SK-N-SH (cell line): ENCODE results near the gene IRAK4. TPM values are rescaled to one million over a fixed set of nuclear protein-coding genes. Genes with fewer than 3 reads are reported as not detected.

Experiments used
- CTCF ChIA-PET: fragments of 300-600, 350-600 bp; formaldehyde crosslinking; extraction: SDS; loops from one replicate; lab custom pipeline; 2021; lab: Yijun Ruan, JAX
- POLR2A ChIA-PET: fragments of 350-600 bp; sonication (Branson Sonifier 250); formaldehyde crosslinking; extraction: SDS; loops from one replicate; lab custom pipeline; 2020; ENCODE audit warnings: antibody characterized with exemption, inconsistent platforms; lab: Yijun Ruan, JAX
- DNase-seq: peaks from one replicate; pipeline ENCODE4 v3.0.0; 2012
- H2AFZ ChIP-seq: fragments of 200-600 bp; sonication (generic); 2 replicates; pipeline ENCODE4 v1.8.1; 2016; ENCODE audit warnings: antibody characterized with exemption, mild to moderate bottlenecking, low read depth
- H3F3A ChIP-seq: fragments of 200-600 bp; sonication (generic); replicated peaks from 2 replicates; pipeline ENCODE3; 2016; ENCODE audit warnings: antibody characterized with exemption, mild to moderate bottlenecking; ENCODE audit not compliant: insufficient read depth
- H3K27ac ChIP-seq, 2 experiments: fragments of 200-500 bp in 1 of 2; fragments of 200-600 bp in 1 of 2; sonication (Bioruptor generic) in 1 of 2; sonication (generic), shearing (Covaris generic) in 1 of 2; 2 replicates each; pipeline versions ENCODE4 v1.5.1 to v1.6.1; 2014 to 2016; ENCODE audit warnings: low read depth in 2 of 2, inconsistent platforms in 1 of 2, low read length in 1 of 2, mild to moderate bottlenecking in 1 of 2, mixed read lengths in 1 of 2
- H3K27me3 ChIP-seq: fragments of 200-600 bp; sonication (generic), shearing (Covaris generic); 2 replicates; pipeline ENCODE4 v1.6.1; 2016; ENCODE audit warnings: mixed run types; ENCODE audit not compliant: insufficient read depth
- H3K36me3 ChIP-seq, 2 experiments: fragments of 200-500 bp in 1 of 2; fragments of 200-600 bp in 1 of 2; sonication (Bioruptor generic) in 1 of 2; sonication (generic) in 1 of 2; replicated peaks in 1 of 2; 2 replicates each; pipeline versions ENCODE3 to v1.5.1; 2014 to 2016; ENCODE audit warnings: low read length in 1 of 2, mild to moderate bottlenecking in 1 of 2; ENCODE audit not compliant: insufficient read depth in 2 of 2, control insufficient read depth in 1 of 2
- H3K4me1 ChIP-seq, 2 experiments: fragments of 200-500 bp in 1 of 2; fragments of 200-600 bp in 1 of 2; sonication (Bioruptor generic) in 1 of 2; sonication (generic), shearing (Covaris generic) in 1 of 2; 2 replicates each; pipeline versions ENCODE4 v1.5.1 to v1.6.1; 2014 to 2016; ENCODE audit warnings: low read depth in 1 of 2, low read length in 1 of 2, mixed run types in 1 of 2; ENCODE audit not compliant: insufficient read depth in 2 of 2, control insufficient read depth in 1 of 2
- H3K4me2 ChIP-seq: fragments of 200-600 bp; sonication (generic), shearing (Covaris generic); 2 replicates; pipeline ENCODE4 v1.6.1; 2017; ENCODE audit warnings: mixed run types
- H3K4me3 ChIP-seq, 2 experiments: fragments of 200-500 bp in 1 of 2; fragments of 200-600 bp in 1 of 2; sonication (Bioruptor generic) in 1 of 2; sonication (generic), shearing (Covaris generic) in 1 of 2; 2 replicates each; pipeline versions ENCODE4 v1.5.1 to v1.8.1; 2014 to 2016; ENCODE audit warnings: low read depth in 2 of 2, inconsistent platforms in 1 of 2, low read length in 1 of 2, mild to moderate bottlenecking in 1 of 2, mixed read lengths in 1 of 2, moderate library complexity in 1 of 2
- H3K79me2 ChIP-seq: fragments of 200-600 bp; sonication (generic); 2 replicates; pipeline ENCODE4 v1.8.1; 2017; ENCODE audit warnings: mild to moderate bottlenecking; ENCODE audit not compliant: insufficient read depth
- H3K9ac ChIP-seq: fragments of 200-600 bp; sonication (generic); 2 replicates; pipeline ENCODE4 v1.6.1; 2017; ENCODE audit warnings: mixed run types
- H3K9me2 ChIP-seq: fragments of 200-600 bp; sonication (generic); 2 replicates; pipeline ENCODE4 v1.6.1; 2017; ENCODE audit warnings: mixed run types
- H3K9me3 ChIP-seq: fragments of 200-600 bp; sonication (generic); 2 replicates; pipeline ENCODE4 v1.6.1; 2017; ENCODE audit warnings: mixed run types, mild to moderate bottlenecking, moderate library complexity
- H4K20me1 ChIP-seq: fragments of 200-600 bp; sonication (generic); 2 replicates; pipeline ENCODE4 v1.6.1; 2017; ENCODE audit warnings: mild to moderate bottlenecking, mixed run types; ENCODE audit not compliant: insufficient read depth
- ELF1 ChIP-seq: IDR thresholded peaks from 2 replicates; pipeline ENCODE4 v1.4.0; 2012
- EP300 ChIP-seq, 2 experiments: IDR thresholded peaks; 2 replicates each; pipeline versions ENCODE4 v1.4.0 to v1.6.1; 2012; ENCODE audit warnings: borderline replicate concordance in 1 of 2, low read depth in 1 of 2, low read length in 1 of 2
- EZH2phosphoT487 ChIP-seq: fragments of 200-600 bp; sonication (generic); IDR thresholded peaks from 2 replicates; pipeline ENCODE4 v1.6.1; 2017; ENCODE audit warnings: low read depth, mixed run types, mild to moderate bottlenecking, antibody characterized with exemption, moderate library complexity, borderline replicate concordance
- FOSL2 ChIP-seq: IDR thresholded peaks from 2 replicates; pipeline ENCODE4 v1.4.0; 2012; ENCODE audit warnings: low read depth, mild to moderate bottlenecking, moderate library complexity, borderline replicate concordance
- FOXJ3 ChIP-seq: sonication (generic); formaldehyde crosslinking; IDR thresholded peaks from 2 replicates; pipeline ENCODE4 v1.5.1; 2020; ENCODE audit warnings: mild to moderate bottlenecking, missing genetic modification reagents
- FOXM1 ChIP-seq: IDR thresholded peaks from 2 replicates; pipeline ENCODE4 v1.4.0; 2012; ENCODE audit warnings: low read depth, mild to moderate bottlenecking
- GABPA ChIP-seq: IDR thresholded peaks from 2 replicates; pipeline ENCODE4 v1.4.0; 2012; ENCODE audit warnings: low read depth, mild to moderate bottlenecking
- GATA2 ChIP-seq: sonication (generic); formaldehyde crosslinking; IDR thresholded peaks from 2 replicates; pipeline ENCODE4 v1.5.0; 2020; ENCODE audit warnings: mild to moderate bottlenecking, missing genetic modification reagents
- JUND ChIP-seq: IDR thresholded peaks from 2 replicates; pipeline ENCODE4 v1.4.0; 2012
- MEF2A ChIP-seq: IDR thresholded peaks from 2 replicates; pipeline ENCODE4 v1.4.0; 2012; ENCODE audit warnings: low read depth, borderline replicate concordance
- MXI1 ChIP-seq: IDR thresholded peaks from 2 replicates; pipeline ENCODE4 v1.6.1; 2012; ENCODE audit warnings: mild to moderate bottlenecking, low read depth, low read length, improper control_type of control experiment
- NFIC ChIP-seq: IDR thresholded peaks from 2 replicates; pipeline ENCODE4 v1.4.0; 2012; ENCODE audit warnings: borderline replicate concordance
- NRF1 ChIP-seq: IDR thresholded peaks from 2 replicates; pipeline ENCODE4 v1.6.1; 2012; ENCODE audit warnings: low read depth, mild to moderate bottlenecking, low read length
- RFX5 ChIP-seq: IDR thresholded peaks from 2 replicates; pipeline ENCODE4 v1.6.1; 2012; ENCODE audit warnings: mild to moderate bottlenecking, improper control_type of control experiment, low read length
- RXRA ChIP-seq: IDR thresholded peaks from 2 replicates; pipeline ENCODE4 v1.4.0; 2012; ENCODE audit warnings: low read depth, mild to moderate bottlenecking, borderline replicate concordance
- SMC3 ChIP-seq: IDR thresholded peaks from 2 replicates; pipeline ENCODE4 v1.6.1; 2012; ENCODE audit warnings: low read depth, low read length, improper control_type of control experiment
- TAF1 ChIP-seq: IDR thresholded peaks from 2 replicates; pipeline ENCODE4 v1.6.1; 2012; ENCODE audit warnings: low read depth, mild to moderate bottlenecking, low read length, moderate library complexity, borderline replicate concordance
- YY1 ChIP-seq: IDR thresholded peaks from 2 replicates; pipeline ENCODE4 v1.4.0; 2012; ENCODE audit warnings: low read depth, mild to moderate bottlenecking
- WGBS: methylation state at CpG from one replicate; pipeline ENCODE4 v1.1.6; 2017; ENCODE audit warnings: low lambda C conversion rate; 5-methylcytosine and 5-hydroxymethylcytosine counted together
- polyA plus RNA-seq, 3 experiments: library from polyadenylated mRNA; depleted of rRNA; stranded (reverse); fragments of >200 nt; gene quantifications; 2 replicates each; pipeline ENCODE4 v1.2.3, GENCODE V29; 2012

Gene IRAK4
- polyA plus RNA-seq, 1 of the 3 experiments (the other 2 are of a cell fraction) = 5.1 TPM

DNA sequence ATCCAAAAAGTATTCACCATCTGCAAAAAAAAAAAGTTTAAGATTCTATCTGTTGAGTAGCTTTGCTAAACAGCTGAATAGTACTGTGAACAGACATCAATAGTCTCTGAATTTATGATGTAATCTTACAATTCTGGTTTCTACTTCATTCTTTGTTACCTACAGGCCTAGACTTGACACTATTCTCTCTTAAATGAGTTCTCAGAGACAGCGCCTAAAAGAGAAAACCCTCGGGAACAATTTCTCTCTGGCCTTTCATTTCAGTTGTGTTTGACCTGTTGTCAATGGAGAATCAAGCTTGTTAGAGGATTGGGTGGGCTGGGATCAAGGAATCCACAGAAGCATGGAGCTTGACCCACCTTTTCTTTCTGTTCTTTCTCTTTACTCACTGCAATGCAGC, 53.3 kb downstream of the IRAK4 start:
- CTCF ChIA-PET = interaction anchor here (0.7 to 1.9 kb wide), 2 partner anchors 40 to 71 kb away, joined by 3 to 5 read pairs; no protein-coding TSS in a partner anchor
- Histone ChIP-seq H3F3A (no peaks in the 10 kb centered on the region), H3K4me3 (no peak overlapping the region), H3K9ac (no peak overlapping the region), H3K27ac (no peak overlapping the region), H3K9me3 (no peaks in the 10 kb centered on the region), H3K27me3 (no peaks in the 10 kb centered on the region), H3K4me2 (no peak overlapping the region), H3K9me2 (no peaks in the 10 kb centered on the region), H3K79me2 (no peaks in the 10 kb centered on the region), H3K36me3 (no peaks in the 10 kb centered on the region), H3K4me1 (peaks cover 0 to under 1% of the 10 kb centered on the region in 2 experiments; a peak in 2 of 4 replicates), H2AFZ (no peak overlapping the region), H4K20me1 (no peaks in the 10 kb centered on the region)
- no peak for TF ChIP-seq FOSL2
- no peak for TF ChIP-seq RXRA
- TF ChIP-seq FOXM1 = no peak
- no peak for TF ChIP-seq TAF1
- TF ChIP-seq JUND = no peak
- no peak for TF ChIP-seq EP300 (IDR thresholded peaks at IDR 0.05; ENCODE audit: borderline replicate concordance in 1 of 2, low read depth in 1 of 2, low read length in 1 of 2)
- TF ChIP-seq YY1 = no peak
- no peak for TF ChIP-seq GABPA
- no peak for TF ChIP-seq GATA2 (CRISPR knock-in tag)
- no peak for TF ChIP-seq ELF1
- no peak for TF ChIP-seq NFIC
- no peak for TF ChIP-seq MEF2A
- no peak for TF ChIP-seq FOXJ3 (CRISPR knock-in tag)
- TF ChIP-seq NRF1 = no peak
- POLR2A ChIA-PET = no interaction called here
- no peak for DNase-seq
- WGBS = 80% methylated on average over 2 of the region's 2 CpGs

DNA sequence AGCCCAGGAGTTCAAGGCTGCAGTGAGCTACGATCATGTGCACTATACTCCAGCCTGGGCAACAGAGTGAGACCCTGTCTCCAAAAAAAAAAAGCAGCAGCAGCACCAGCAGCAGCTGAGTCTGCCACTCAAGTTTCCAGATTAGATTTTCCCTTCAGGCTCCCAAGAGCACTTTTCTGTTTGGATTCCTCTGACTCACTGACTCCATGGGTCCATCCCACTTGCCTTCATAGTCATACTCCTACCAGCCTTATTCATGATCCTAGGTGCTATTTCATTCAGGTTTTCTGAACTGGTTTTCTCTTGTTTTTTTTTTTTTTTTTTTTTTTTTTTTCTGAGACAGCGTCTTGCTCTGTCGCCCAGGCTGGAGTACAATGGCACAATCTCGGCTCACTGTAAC, 54.2 kb downstream of the IRAK4 start:
- no peak for DNase-seq
- H3K9ac ChIP-seq = no peak overlapping the region
- H3K4me2 ChIP-seq = no peak overlapping the region
- H3K4me3 ChIP-seq = no peak overlapping the region
- H3K9me2 ChIP-seq = no peaks in the 10 kb centered on the region
- POLR2A ChIA-PET = no interaction called here
- no peaks in the 10 kb centered on the region for H4K20me1 ChIP-seq
- no peaks in the 10 kb centered on the region for H3K79me2 ChIP-seq
- no peaks in the 10 kb centered on the region for H3K36me3 ChIP-seq
- H2AFZ ChIP-seq = no peak overlapping the region
- WGBS = 86% methylated on average over 4 of the region's 4 CpGs
- H3K4me1 ChIP-seq = no peaks in the 10 kb centered on the region; a peak in 1 of 4 replicates
- no peaks in the 10 kb centered on the region for H3K27me3 ChIP-seq
- no peaks in the 10 kb centered on the region for H3F3A ChIP-seq
- CTCF ChIA-PET = interaction anchor here (0.7 kb wide), 1 partner anchor 41 kb away, joined by 3 read pairs; no protein-coding TSS in a partner anchor
- TF ChIP-seq EZH2phosphoT487 (no peak), EP300 (IDR thresholded peaks at IDR 0.05; ENCODE audit: borderline replicate concordance in 1 of 2, low read depth in 1 of 2, low read length in 1 of 2) (no peak), FOXM1 (no peak), MXI1 (no peak), NFIC (no peak), GATA2 (CRISPR knock-in tag) (no peak), FOXJ3 (CRISPR knock-in tag) (no peak), FOSL2 (no peak), SMC3 (no peak), RFX5 (no peak)
- no peak overlapping the region for H3K27ac ChIP-seq
- no peaks in the 10 kb centered on the region for H3K9me3 ChIP-seq
